Gastrocnemius medialis (tissue), 4 donors: Measurements from ENCODE around the gene FAM181A.

Experiments used
- CTCF ChIP-seq, 5 experiments: fragments of 450-650 bp in 3 of 5; fragments of 200-600 bp in 2 of 5; sonication (generic) in 2 of 5; IDR thresholded peaks in 4 of 5; conservative IDR thresholded peaks in 1 of 5; 1 replicate in 4 of 5; 2 replicates in 1 of 5; pipeline ENCODE4 v1.5.1; 2016 to 2019; ENCODE audit warnings: antibody characterized with exemption in 5 of 5, mild to moderate bottlenecking in 3 of 5, moderate library complexity in 3 of 5
- POLR2A ChIP-seq, 2 donors: fragments of 450-650 bp; IDR thresholded peaks; one replicate each; pipeline ENCODE4 v1.6.1; 2017; ENCODE audit warnings: antibody characterized with exemption in 2 of 2, mild to moderate bottlenecking in 2 of 2, moderate library complexity in 2 of 2

GRCh38 chr14:93945070-93945399 is 17.9 kb downstream of the FAM181A start:
- no peak for TF ChIP-seq CTCF (IDR thresholded peaks at IDR 0.05 in 4 of 5, conservative IDR thresholded peaks at IDR 0.05 in 1 of 5)
- no peak for TF ChIP-seq POLR2A (IDR thresholded peaks at IDR 0.05)
